Right lobe of liver (tissue), 6 donors: ENCODE data around the gene C19orf53. TPM values are rescaled to one million over a fixed set of nuclear protein-coding genes. Genes with fewer than 3 reads are reported as not detected.
"Not testable (repeated sequence)": the region's sequence is repeated elsewhere in the genome, so short reads cannot be mapped to it uniquely, and the experiment has no call there.

Experiments used
- ATAC-seq, 4 donors: fragments of 200-7000 bp; cut with Tn5 transposase; one replicate each; pipeline ENCODE4 v1.9.1; 2020; ENCODE audit warnings: mild to moderate bottlenecking in 4 of 4, moderate library complexity in 4 of 4
- DNase-seq, 3 donors: peaks; one replicate each; pipeline ENCODE4 v3.0.0-alpha.2; 2020
- H3K27ac ChIP-seq, 3 donors: fragments of 200-600 bp; one replicate each; pipeline ENCODE4 v1.8.0; 2022
- H3K27me3 ChIP-seq, 2 donors: fragments of 200-600 bp; one replicate each; pipeline ENCODE4 v1.8.0; 2022
- H3K36me3 ChIP-seq, 4 donors: fragments of 200-600 bp; sonication (generic) in 1 of 4; one replicate each; pipeline versions ENCODE4 v1.5.1 to v1.8.0; 2017 to 2022; ENCODE audit warnings: control low read depth in 1 of 4
- H3K4me1 ChIP-seq, 4 donors: fragments of 200-600 bp; sonication (generic) in 1 of 4; one replicate each; pipeline versions ENCODE4 v1.5.1 to v1.8.0; 2017 to 2022; ENCODE audit warnings: control low read depth in 1 of 4
- H3K4me3 ChIP-seq, 3 donors: fragments of 200-600 bp; one replicate each; pipeline ENCODE4 v1.8.0; 2022
- H3K9me3 ChIP-seq, 4 donors: fragments of 200-600 bp; sonication (generic) in 1 of 4; one replicate each; pipeline versions ENCODE4 v1.5.1 to v1.8.0; 2017 to 2022; ENCODE audit warnings: control low read depth in 1 of 4
- CTCF ChIP-seq, 4 donors: fragments of 200-600 bp in 3 of 4; fragments of 450-650 bp in 1 of 4; IDR thresholded peaks; one replicate each; pipeline versions ENCODE4 v1.5.1 to v1.8.0; 2016 to 2022; ENCODE audit warnings: antibody characterized with exemption in 4 of 4, mild to moderate bottlenecking in 2 of 4
- POLR2A ChIP-seq: fragments of 450-650 bp; IDR thresholded peaks from one replicate; pipeline ENCODE4 v1.6.1; 2017; ENCODE audit warnings: antibody characterized with exemption, mild to moderate bottlenecking
- WGBS: methylation state at CpG from one replicate; pipeline ENCODE4 v1.1.6; 2018; ENCODE audit warnings: low coverage, low lambda C conversion rate; ENCODE audit not compliant: insufficient coverage; ENCODE audit errors: missing lambda C conversion rate; 5-methylcytosine and 5-hydroxymethylcytosine counted together
- intact Hi-C, 2 donors: fragments of 100-400 bp; cut with DNase I; formaldehyde crosslinking; loops; one replicate each; pipeline versions ENCODE4 v1.11.2 to v1.14.1; 2022
- total RNA-seq, 6 experiments: library from RNA; depleted of rRNA in 2 of 6; stranded (reverse); fragments of >200 nt in 2 of 6; fragmentation: NEBNext Ultra II Directional in 3 of 6; extraction: Animal tissue kit (Norgen Biotek cat#: 25700) in 3 of 6; gene quantifications; one replicate each; pipeline versions ENCODE4 v1.1.0 to v1.2.4, GENCODE V29; 2016 to 2023
- donor health status: DM: no; HTN: yes; CAD: no.
- donor health status: DM: no; HTN: no; CAD: no.
- donor health status: DM: no; HTN: no; CAD: no.
- donor health status: DM: no; HTN: yes; CAD: no.
- donor health status: DM: no; HTN: yes; CAD: no.

C19orf53 gene
- total RNA-seq, 6 experiments from 2014 or later = 30.6 to 227 (median 32.8) TPM

GRCh38 chr19:13751436-13751835 is 22.8 kb upstream of the C19orf53 start:
- peaks cover 10 to 46% (median 15%) of the 10 kb centered on the region in 4 donors for H3K36me3 ChIP-seq
- peaks cover 0 to 13% (median 3%) of the 10 kb centered on the region in 4 donors for H3K4me1 ChIP-seq
- no peaks in the 10 kb centered on the region for H3K27me3 ChIP-seq
- TF ChIP-seq CTCF (IDR thresholded peaks at IDR 0.05) = no peak
- TF ChIP-seq POLR2A = no peak
- no peak overlapping the region for H3K4me3 ChIP-seq
- WGBS = 86% methylated on average over 2 of the region's 16 CpGs
- intact Hi-C loops = no loop called here
- H3K27ac ChIP-seq = no peak overlapping the region
- DNase-seq (no peak), ATAC-seq (no peak)
- no peaks in the 10 kb centered on the region for H3K9me3 ChIP-seq

- H3K36me3 ChIP-seq = peaks cover 10 to 65% (median 23%) of the 10 kb centered on the region in 4 donors
- H3K27ac ChIP-seq, H3K9me3 ChIP-seq, H3K4me3 ChIP-seq, H3K4me1 ChIP-seq, H3K27me3 ChIP-seq, ATAC-seq, DNase-seq, intact Hi-C loops: not testable (repeated sequence)
- WGBS = 100% methylated on average over 1 of the region's 7 CpGs
Observed at GRCh38 chr19:13753622-13754021, 20.6 kb upstream of the C19orf53 start.

- intact Hi-C loops = no loop called here
- TF ChIP-seq CTCF (IDR thresholded peaks at IDR 0.05) = no peak
- no peak for TF ChIP-seq POLR2A
- ATAC-seq = no peak
- H3K36me3 ChIP-seq = peaks cover 16 to 83% (median 29%) of the 10 kb centered on the region in 4 donors
- no peaks in the 10 kb centered on the region for H3K4me1 ChIP-seq
- H3K4me3 ChIP-seq = no peak overlapping the region
- no peak overlapping the region for H3K27ac ChIP-seq
- 93% methylated on average over 6 of the region's 9 CpGs for WGBS
- H3K9me3 ChIP-seq = no peaks in the 10 kb centered on the region
- H3K27me3 ChIP-seq = no peaks in the 10 kb centered on the region
- DNase-seq = no peak
Observed at GRCh38 chr19:13756210-13756609, 18.0 kb upstream of the C19orf53 start.

- peaks cover 16 to 70% (median 29%) of the 10 kb centered on the region in 4 donors for H3K36me3 ChIP-seq
- H3K4me3 ChIP-seq = no peak overlapping the region
- TF ChIP-seq POLR2A (no peak), CTCF (IDR thresholded peaks at IDR 0.05) (no peak)
- no peaks in the 10 kb centered on the region for H3K9me3 ChIP-seq
- no peak overlapping the region for H3K27ac ChIP-seq
- 66% methylated on average over 6 of the region's 15 CpGs for WGBS
- no peaks in the 10 kb centered on the region for H3K4me1 ChIP-seq
- no peaks in the 10 kb centered on the region for H3K27me3 ChIP-seq
- ATAC-seq (no peak), DNase-seq (no peak)
- intact Hi-C loops = no loop called here
Observed at GRCh38 chr19:13757805-13758772, 16.2 kb upstream of the C19orf53 start.

DNA sequence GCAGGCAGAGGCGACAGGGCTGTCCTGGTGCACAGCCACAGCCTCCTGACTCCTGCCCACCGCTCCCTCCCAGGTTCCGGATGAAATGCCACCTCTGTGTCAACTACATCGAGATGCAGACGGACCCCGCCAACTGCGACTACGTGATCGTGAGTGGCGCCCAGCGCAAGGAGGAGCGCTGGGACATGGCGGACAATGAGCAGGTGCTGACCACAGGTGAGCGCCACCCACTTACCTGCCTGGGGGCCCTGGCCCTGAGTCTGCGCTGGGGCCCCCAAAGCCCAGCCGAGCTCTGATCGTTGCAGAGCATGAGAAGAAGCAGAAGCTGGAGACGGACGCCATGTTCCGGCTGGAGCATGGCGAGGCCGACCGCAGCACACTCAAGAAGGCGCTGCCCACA is 15.5 kb upstream of the C19orf53 start:
- ATAC-seq = no peak
- H3K9me3 ChIP-seq = no peaks in the 10 kb centered on the region
- H3K27ac ChIP-seq = no peak overlapping the region
- WGBS = no CpG with 5 or more reads among the region's 24 CpGs
- no peaks in the 10 kb centered on the region for H3K27me3 ChIP-seq
- H3K4me3 ChIP-seq = no peak overlapping the region
- DNase-seq = no peak
- peaks cover 12 to 65% (median 29%) of the 10 kb centered on the region in 4 donors for H3K36me3 ChIP-seq
- no peaks in the 10 kb centered on the region for H3K4me1 ChIP-seq
- TF ChIP-seq CTCF (IDR thresholded peaks at IDR 0.05) (no peak), POLR2A (no peak)
- intact Hi-C loops = no loop called here
